GM12891 (cell line): ENCODE data around the gene DCTN5.

Source experiments
- POLR2A ChIP-seq: IDR thresholded peaks from 2 replicates; pipeline ENCODE4 v1.6.1; 2011; ENCODE audit warnings: low read depth, low read length, control low read depth
- SPI1 ChIP-seq: IDR thresholded peaks from 2 replicates; pipeline ENCODE4 v1.6.1; 2011; ENCODE audit warnings: low read depth, low read length, control low read depth

GRCh38 chr16:23650674-23651416 lies 9.6 kb downstream of the DCTN5 start:
- TF ChIP-seq POLR2A (no peak), SPI1 (no peak)
